SK-N-SH (cell line): ENCODE data around the gene POLR3E. TPM values are rescaled to one million over a fixed set of nuclear protein-coding genes. Genes with fewer than 3 reads are reported as not detected.

Experiments used
- CTCF ChIA-PET: fragments of 300-600, 350-600 bp; formaldehyde crosslinking; extraction: SDS; loops from one replicate; lab custom pipeline; 2021; lab: Yijun Ruan, JAX
- POLR2A ChIA-PET: fragments of 350-600 bp; sonication (Branson Sonifier 250); formaldehyde crosslinking; extraction: SDS; loops from one replicate; lab custom pipeline; 2020; ENCODE audit warnings: antibody characterized with exemption, inconsistent platforms; lab: Yijun Ruan, JAX
- DNase-seq: peaks from one replicate; pipeline ENCODE4 v3.0.0; 2012
- H2AFZ ChIP-seq: fragments of 200-600 bp; sonication (generic); 2 replicates; pipeline ENCODE4 v1.8.1; 2016; ENCODE audit warnings: antibody characterized with exemption, mild to moderate bottlenecking, low read depth
- H3F3A ChIP-seq: fragments of 200-600 bp; sonication (generic); replicated peaks from 2 replicates; pipeline ENCODE3; 2016; ENCODE audit warnings: antibody characterized with exemption, mild to moderate bottlenecking; ENCODE audit not compliant: insufficient read depth
- H3K27ac ChIP-seq, 2 experiments: fragments of 200-500 bp in 1 of 2; fragments of 200-600 bp in 1 of 2; sonication (Bioruptor generic) in 1 of 2; sonication (generic), shearing (Covaris generic) in 1 of 2; 2 replicates each; pipeline versions ENCODE4 v1.5.1 to v1.6.1; 2014 to 2016; ENCODE audit warnings: low read depth in 2 of 2, inconsistent platforms in 1 of 2, low read length in 1 of 2, mild to moderate bottlenecking in 1 of 2, mixed read lengths in 1 of 2
- H3K27me3 ChIP-seq: fragments of 200-600 bp; sonication (generic), shearing (Covaris generic); 2 replicates; pipeline ENCODE4 v1.6.1; 2016; ENCODE audit warnings: mixed run types; ENCODE audit not compliant: insufficient read depth
- H3K36me3 ChIP-seq, 2 experiments: fragments of 200-500 bp in 1 of 2; fragments of 200-600 bp in 1 of 2; sonication (Bioruptor generic) in 1 of 2; sonication (generic) in 1 of 2; replicated peaks in 1 of 2; 2 replicates each; pipeline versions ENCODE3 to v1.5.1; 2014 to 2016; ENCODE audit warnings: low read length in 1 of 2, mild to moderate bottlenecking in 1 of 2; ENCODE audit not compliant: insufficient read depth in 2 of 2, control insufficient read depth in 1 of 2
- H3K4me1 ChIP-seq, 2 experiments: fragments of 200-500 bp in 1 of 2; fragments of 200-600 bp in 1 of 2; sonication (Bioruptor generic) in 1 of 2; sonication (generic), shearing (Covaris generic) in 1 of 2; 2 replicates each; pipeline versions ENCODE4 v1.5.1 to v1.6.1; 2014 to 2016; ENCODE audit warnings: low read depth in 1 of 2, low read length in 1 of 2, mixed run types in 1 of 2; ENCODE audit not compliant: insufficient read depth in 2 of 2, control insufficient read depth in 1 of 2
- H3K4me2 ChIP-seq: fragments of 200-600 bp; sonication (generic), shearing (Covaris generic); 2 replicates; pipeline ENCODE4 v1.6.1; 2017; ENCODE audit warnings: mixed run types
- H3K4me3 ChIP-seq, 2 experiments: fragments of 200-500 bp in 1 of 2; fragments of 200-600 bp in 1 of 2; sonication (Bioruptor generic) in 1 of 2; sonication (generic), shearing (Covaris generic) in 1 of 2; 2 replicates each; pipeline versions ENCODE4 v1.5.1 to v1.8.1; 2014 to 2016; ENCODE audit warnings: low read depth in 2 of 2, inconsistent platforms in 1 of 2, low read length in 1 of 2, mild to moderate bottlenecking in 1 of 2, mixed read lengths in 1 of 2, moderate library complexity in 1 of 2
- H3K79me2 ChIP-seq: fragments of 200-600 bp; sonication (generic); 2 replicates; pipeline ENCODE4 v1.8.1; 2017; ENCODE audit warnings: mild to moderate bottlenecking; ENCODE audit not compliant: insufficient read depth
- H3K9ac ChIP-seq: fragments of 200-600 bp; sonication (generic); 2 replicates; pipeline ENCODE4 v1.6.1; 2017; ENCODE audit warnings: mixed run types
- H3K9me2 ChIP-seq: fragments of 200-600 bp; sonication (generic); 2 replicates; pipeline ENCODE4 v1.6.1; 2017; ENCODE audit warnings: mixed run types
- H3K9me3 ChIP-seq: fragments of 200-600 bp; sonication (generic); 2 replicates; pipeline ENCODE4 v1.6.1; 2017; ENCODE audit warnings: mixed run types, mild to moderate bottlenecking, moderate library complexity
- H4K20me1 ChIP-seq: fragments of 200-600 bp; sonication (generic); 2 replicates; pipeline ENCODE4 v1.6.1; 2017; ENCODE audit warnings: mild to moderate bottlenecking, mixed run types; ENCODE audit not compliant: insufficient read depth
- ELF1 ChIP-seq: IDR thresholded peaks from 2 replicates; pipeline ENCODE4 v1.4.0; 2012
- EZH2phosphoT487 ChIP-seq: fragments of 200-600 bp; sonication (generic); IDR thresholded peaks from 2 replicates; pipeline ENCODE4 v1.6.1; 2017; ENCODE audit warnings: low read depth, mixed run types, mild to moderate bottlenecking, antibody characterized with exemption, moderate library complexity, borderline replicate concordance
- FOXJ3 ChIP-seq: sonication (generic); formaldehyde crosslinking; IDR thresholded peaks from 2 replicates; pipeline ENCODE4 v1.5.1; 2020; ENCODE audit warnings: mild to moderate bottlenecking, missing genetic modification reagents
- GATA2 ChIP-seq: sonication (generic); formaldehyde crosslinking; IDR thresholded peaks from 2 replicates; pipeline ENCODE4 v1.5.0; 2020; ENCODE audit warnings: mild to moderate bottlenecking, missing genetic modification reagents
- JUND ChIP-seq: IDR thresholded peaks from 2 replicates; pipeline ENCODE4 v1.4.0; 2012
- MEF2A ChIP-seq: IDR thresholded peaks from 2 replicates; pipeline ENCODE4 v1.4.0; 2012; ENCODE audit warnings: low read depth, borderline replicate concordance
- MXI1 ChIP-seq: IDR thresholded peaks from 2 replicates; pipeline ENCODE4 v1.6.1; 2012; ENCODE audit warnings: mild to moderate bottlenecking, low read depth, low read length, improper control_type of control experiment
- NFIC ChIP-seq: IDR thresholded peaks from 2 replicates; pipeline ENCODE4 v1.4.0; 2012; ENCODE audit warnings: borderline replicate concordance
- NRF1 ChIP-seq: IDR thresholded peaks from 2 replicates; pipeline ENCODE4 v1.6.1; 2012; ENCODE audit warnings: low read depth, mild to moderate bottlenecking, low read length
- RCOR1 ChIP-seq: fragments of 150-350 bp; IDR thresholded peaks from 2 replicates; pipeline ENCODE4 v1.6.1; 2017; ENCODE audit warnings: antibody characterized with exemption, low read length
- SMC3 ChIP-seq: IDR thresholded peaks from 2 replicates; pipeline ENCODE4 v1.6.1; 2012; ENCODE audit warnings: low read depth, low read length, improper control_type of control experiment
- TCF12 ChIP-seq: IDR thresholded peaks from 2 replicates; pipeline ENCODE4 v1.4.0; 2012
- TEAD4 ChIP-seq: IDR thresholded peaks from 2 replicates; pipeline ENCODE4 v1.4.0; 2012; ENCODE audit warnings: mild to moderate bottlenecking, borderline replicate concordance; ENCODE audit not compliant: insufficient read depth
- YY1 ChIP-seq: IDR thresholded peaks from 2 replicates; pipeline ENCODE4 v1.4.0; 2012; ENCODE audit warnings: low read depth, mild to moderate bottlenecking
- WGBS: methylation state at CpG from one replicate; pipeline ENCODE4 v1.1.6; 2017; ENCODE audit warnings: low lambda C conversion rate; 5-methylcytosine and 5-hydroxymethylcytosine counted together
- polyA plus RNA-seq, 3 experiments: library from polyadenylated mRNA; depleted of rRNA; stranded (reverse); fragments of >200 nt; gene quantifications; 2 replicates each; pipeline ENCODE4 v1.2.3, GENCODE V29; 2012
- TF ChIP-seq, protein P1 (sequence below): IDR thresholded peaks from 2 replicates; pipeline ENCODE4; 2012
- TF ChIP-seq, protein P2 (sequence below): IDR thresholded peaks from 2 replicates; pipeline ENCODE4 v1.6.1; 2012; ENCODE audit warnings: mild to moderate bottlenecking, low read depth, low read length, moderate library complexity
- TF ChIP-seq, protein P3 (sequence below): IDR thresholded peaks from 2 replicates; pipeline ENCODE4 v1.4.0; 2012; ENCODE audit warnings: low read depth, borderline replicate concordance
- TF ChIP-seq, protein P4 (sequence below): IDR thresholded peaks from 2 replicates; pipeline ENCODE4 v1.4.0; 2012; ENCODE audit warnings: low read depth
- TF ChIP-seq, protein P5 (sequence below): fragments of 150-350 bp; IDR thresholded peaks from 2 replicates; pipeline ENCODE4 v1.6.1; 2016; ENCODE audit warnings: mild to moderate bottlenecking, low read depth, low read length
- TF ChIP-seq, protein P6 (sequence below): fragments of 150-350 bp; IDR thresholded peaks from 2 replicates; pipeline ENCODE4 v1.6.1; 2017; ENCODE audit warnings: antibody characterized with exemption, low read length, low read depth, borderline replicate concordance

The POLR3E gene
- polyA plus RNA-seq, 1 of the 3 experiments (the other 2 are of a cell fraction): 59.6 TPM

DNA sequence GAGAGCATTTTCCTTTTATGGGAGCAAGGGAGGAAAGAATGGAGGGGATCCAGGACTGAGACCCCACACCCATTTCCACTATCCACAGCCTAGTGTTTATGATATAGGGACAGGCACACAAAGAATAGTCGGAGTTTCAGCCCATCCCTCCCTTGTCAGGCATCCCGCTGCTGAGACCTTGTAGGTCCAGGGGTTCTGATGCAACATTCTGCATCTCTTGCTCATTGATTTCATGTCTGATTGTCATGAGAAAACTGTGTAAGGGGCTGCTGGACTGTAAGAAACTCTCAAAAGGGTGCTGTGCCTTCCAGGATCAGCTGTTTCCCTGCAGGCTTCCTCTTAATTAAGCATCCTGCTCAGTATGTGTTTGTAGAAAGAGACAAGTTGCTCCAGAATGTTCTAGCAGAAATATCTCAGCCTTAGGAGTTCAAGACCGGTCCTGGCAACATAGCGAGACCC, 5.3 kb upstream of the POLR3E start:
- Histone ChIP-seq H3K79me2 (no peaks in the 10 kb centered on the region), H3K4me3 (no peak overlapping the region), H3F3A (peaks cover 5% of the 10 kb centered on the region), H3K9me2 (no peaks in the 10 kb centered on the region), H3K36me3 (no peaks in the 10 kb centered on the region), H3K4me1 (no peaks in the 10 kb centered on the region; a peak in 1 of 4 replicates), H4K20me1 (no peaks in the 10 kb centered on the region), H3K9ac (no peak overlapping the region), H2AFZ (no peak overlapping the region), H3K27ac (no peak overlapping the region), H3K27me3 (no peaks in the 10 kb centered on the region), H3K4me2 (no peak overlapping the region), H3K9me3 (no peaks in the 10 kb centered on the region)
- ChIA-PET POLR2A (no interaction called here), CTCF (no interaction called here)
- TF ChIP-seq, protein P1, sequence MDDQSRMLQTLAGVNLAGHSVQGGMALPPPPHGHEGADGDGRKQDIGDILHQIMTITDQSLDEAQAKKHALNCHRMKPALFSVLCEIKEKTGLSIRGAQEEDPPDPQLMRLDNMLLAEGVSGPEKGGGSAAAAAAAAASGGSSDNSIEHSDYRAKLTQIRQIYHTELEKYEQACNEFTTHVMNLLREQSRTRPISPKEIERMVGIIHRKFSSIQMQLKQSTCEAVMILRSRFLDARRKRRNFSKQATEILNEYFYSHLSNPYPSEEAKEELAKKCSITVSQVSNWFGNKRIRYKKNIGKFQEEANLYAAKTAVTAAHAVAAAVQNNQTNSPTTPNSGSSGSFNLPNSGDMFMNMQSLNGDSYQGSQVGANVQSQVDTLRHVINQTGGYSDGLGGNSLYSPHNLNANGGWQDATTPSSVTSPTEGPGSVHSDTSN: no peak
- TF ChIP-seq, protein P2, sequence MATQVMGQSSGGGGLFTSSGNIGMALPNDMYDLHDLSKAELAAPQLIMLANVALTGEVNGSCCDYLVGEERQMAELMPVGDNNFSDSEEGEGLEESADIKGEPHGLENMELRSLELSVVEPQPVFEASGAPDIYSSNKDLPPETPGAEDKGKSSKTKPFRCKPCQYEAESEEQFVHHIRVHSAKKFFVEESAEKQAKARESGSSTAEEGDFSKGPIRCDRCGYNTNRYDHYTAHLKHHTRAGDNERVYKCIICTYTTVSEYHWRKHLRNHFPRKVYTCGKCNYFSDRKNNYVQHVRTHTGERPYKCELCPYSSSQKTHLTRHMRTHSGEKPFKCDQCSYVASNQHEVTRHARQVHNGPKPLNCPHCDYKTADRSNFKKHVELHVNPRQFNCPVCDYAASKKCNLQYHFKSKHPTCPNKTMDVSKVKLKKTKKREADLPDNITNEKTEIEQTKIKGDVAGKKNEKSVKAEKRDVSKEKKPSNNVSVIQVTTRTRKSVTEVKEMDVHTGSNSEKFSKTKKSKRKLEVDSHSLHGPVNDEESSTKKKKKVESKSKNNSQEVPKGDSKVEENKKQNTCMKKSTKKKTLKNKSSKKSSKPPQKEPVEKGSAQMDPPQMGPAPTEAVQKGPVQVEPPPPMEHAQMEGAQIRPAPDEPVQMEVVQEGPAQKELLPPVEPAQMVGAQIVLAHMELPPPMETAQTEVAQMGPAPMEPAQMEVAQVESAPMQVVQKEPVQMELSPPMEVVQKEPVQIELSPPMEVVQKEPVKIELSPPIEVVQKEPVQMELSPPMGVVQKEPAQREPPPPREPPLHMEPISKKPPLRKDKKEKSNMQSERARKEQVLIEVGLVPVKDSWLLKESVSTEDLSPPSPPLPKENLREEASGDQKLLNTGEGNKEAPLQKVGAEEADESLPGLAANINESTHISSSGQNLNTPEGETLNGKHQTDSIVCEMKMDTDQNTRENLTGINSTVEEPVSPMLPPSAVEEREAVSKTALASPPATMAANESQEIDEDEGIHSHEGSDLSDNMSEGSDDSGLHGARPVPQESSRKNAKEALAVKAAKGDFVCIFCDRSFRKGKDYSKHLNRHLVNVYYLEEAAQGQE: no peak
- TF ChIP-seq SMC3 (no peak), GATA2 (CRISPR knock-in tag) (no peak), MEF2A (no peak), TEAD4 (no peak), ELF1 (no peak), NRF1 (no peak), RCOR1 (no peak), TCF12 (no peak)
- DNase-seq: no peak
- 86% methylated on average over 4 of the region's 4 CpGs for WGBS

DNA sequence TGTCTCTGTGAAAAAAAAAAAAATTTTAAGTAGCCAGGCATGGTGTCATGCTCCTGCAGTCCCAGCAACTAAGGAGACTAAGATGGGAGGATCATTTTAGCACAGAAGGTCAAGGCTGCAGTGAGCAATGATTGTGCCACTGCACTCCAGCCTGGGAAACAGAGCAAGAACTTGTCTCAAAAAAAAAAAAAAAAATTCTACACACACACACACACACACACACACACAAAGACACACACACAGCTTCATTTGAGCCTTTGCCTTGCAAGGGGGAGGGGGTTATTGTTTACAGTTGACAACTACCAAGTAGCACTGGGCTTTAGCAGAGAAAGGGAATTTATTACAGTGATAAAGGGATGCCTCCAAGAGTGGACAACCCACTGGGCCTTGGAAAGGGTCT, 4.9 kb upstream of the POLR3E start:
- Histone ChIP-seq H3K4me1 (no peaks in the 10 kb centered on the region; a peak in 1 of 4 replicates), H3K36me3 (no peaks in the 10 kb centered on the region), H3K4me2 (no peak overlapping the region), H3K27ac (no peak overlapping the region), H3K27me3 (no peaks in the 10 kb centered on the region), H3K79me2 (peaks cover under 1% of the 10 kb centered on the region; the same call in 1 of the 2 replicates), H3K9me3 (no peaks in the 10 kb centered on the region), H3K4me3 (no peak overlapping the region), H3F3A (peaks cover 5% of the 10 kb centered on the region), H3K9ac (no peak overlapping the region), H3K9me2 (no peaks in the 10 kb centered on the region), H4K20me1 (no peaks in the 10 kb centered on the region), H2AFZ (no peak overlapping the region)
- no peak for DNase-seq
- POLR2A ChIA-PET: no interaction called here
- CTCF ChIA-PET: no interaction called here
- TF ChIP-seq, protein P3, sequence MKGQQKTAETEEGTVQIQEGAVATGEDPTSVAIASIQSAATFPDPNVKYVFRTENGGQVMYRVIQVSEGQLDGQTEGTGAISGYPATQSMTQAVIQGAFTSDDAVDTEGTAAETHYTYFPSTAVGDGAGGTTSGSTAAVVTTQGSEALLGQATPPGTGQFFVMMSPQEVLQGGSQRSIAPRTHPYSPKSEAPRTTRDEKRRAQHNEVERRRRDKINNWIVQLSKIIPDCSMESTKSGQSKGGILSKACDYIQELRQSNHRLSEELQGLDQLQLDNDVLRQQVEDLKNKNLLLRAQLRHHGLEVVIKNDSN: no peak
- TF ChIP-seq, protein P4, sequence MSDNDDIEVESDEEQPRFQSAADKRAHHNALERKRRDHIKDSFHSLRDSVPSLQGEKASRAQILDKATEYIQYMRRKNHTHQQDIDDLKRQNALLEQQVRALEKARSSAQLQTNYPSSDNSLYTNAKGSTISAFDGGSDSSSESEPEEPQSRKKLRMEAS: no peak
- TF ChIP-seq, protein P5, sequence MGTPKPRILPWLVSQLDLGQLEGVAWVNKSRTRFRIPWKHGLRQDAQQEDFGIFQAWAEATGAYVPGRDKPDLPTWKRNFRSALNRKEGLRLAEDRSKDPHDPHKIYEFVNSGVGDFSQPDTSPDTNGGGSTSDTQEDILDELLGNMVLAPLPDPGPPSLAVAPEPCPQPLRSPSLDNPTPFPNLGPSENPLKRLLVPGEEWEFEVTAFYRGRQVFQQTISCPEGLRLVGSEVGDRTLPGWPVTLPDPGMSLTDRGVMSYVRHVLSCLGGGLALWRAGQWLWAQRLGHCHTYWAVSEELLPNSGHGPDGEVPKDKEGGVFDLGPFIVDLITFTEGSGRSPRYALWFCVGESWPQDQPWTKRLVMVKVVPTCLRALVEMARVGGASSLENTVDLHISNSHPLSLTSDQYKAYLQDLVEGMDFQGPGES: no peak
- TF ChIP-seq, protein P1: no peak
- no peak for TF ChIP-seq JUND
- TF ChIP-seq, protein P6, sequence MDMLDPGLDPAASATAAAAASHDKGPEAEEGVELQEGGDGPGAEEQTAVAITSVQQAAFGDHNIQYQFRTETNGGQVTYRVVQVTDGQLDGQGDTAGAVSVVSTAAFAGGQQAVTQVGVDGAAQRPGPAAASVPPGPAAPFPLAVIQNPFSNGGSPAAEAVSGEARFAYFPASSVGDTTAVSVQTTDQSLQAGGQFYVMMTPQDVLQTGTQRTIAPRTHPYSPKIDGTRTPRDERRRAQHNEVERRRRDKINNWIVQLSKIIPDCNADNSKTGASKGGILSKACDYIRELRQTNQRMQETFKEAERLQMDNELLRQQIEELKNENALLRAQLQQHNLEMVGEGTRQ: no peak
- TF ChIP-seq FOXJ3 (CRISPR knock-in tag): no peak
- no peak for TF ChIP-seq EZH2phosphoT487
- TF ChIP-seq NRF1: no peak
- no peak for TF ChIP-seq YY1
- TF ChIP-seq NFIC: no peak
- no peak for TF ChIP-seq MXI1
- TF ChIP-seq GATA2 (CRISPR knock-in tag): no peak
